Skeletal muscle tissue (tissue), 4 donors: Measurements from ENCODE around the gene TCF12. TPM values are rescaled to one million over a fixed set of nuclear protein-coding genes. Genes with fewer than 3 reads are reported as not detected.

ENCODE experiments used
- H3K27ac ChIP-seq: one replicate; pipeline ENCODE4 v1.7.0; 2013; ENCODE audit warnings: mild to moderate bottlenecking, low read depth, low read length, inconsistent platforms
- H3K27me3 ChIP-seq, 3 donors: one replicate each; pipeline ENCODE4 v1.7.0; 2013; ENCODE audit warnings: low read length in 3 of 3; ENCODE audit not compliant: control insufficient read depth in 3 of 3, insufficient read depth in 3 of 3
- H3K36me3 ChIP-seq, 3 donors: one replicate each; pipeline ENCODE4 v1.7.0; 2013; ENCODE audit warnings: low read length in 3 of 3; ENCODE audit not compliant: control insufficient read depth in 3 of 3, insufficient read depth in 3 of 3
- H3K4me1 ChIP-seq, 3 donors: one replicate each; pipeline ENCODE4 v1.7.0; 2013; ENCODE audit warnings: low read length in 3 of 3, mild to moderate bottlenecking in 3 of 3; ENCODE audit not compliant: control insufficient read depth in 3 of 3, insufficient read depth in 3 of 3
- H3K4me3 ChIP-seq, 3 donors: one replicate each; pipeline ENCODE4 v1.7.0; 2013; ENCODE audit warnings: low read length in 3 of 3
- H3K9ac ChIP-seq, 3 donors: one replicate each; pipeline ENCODE4 v1.7.0; 2013; ENCODE audit warnings: low read length in 3 of 3, mild to moderate bottlenecking in 3 of 3, moderate library complexity in 2 of 3, low read depth in 1 of 3
- H3K9me3 ChIP-seq, 3 donors: one replicate each; pipeline ENCODE4 v1.7.0; 2013; ENCODE audit warnings: low read length in 3 of 3; ENCODE audit not compliant: control insufficient read depth in 3 of 3
- total RNA-seq: library from RNA; depleted of rRNA; stranded (reverse); fragments of >200 nt; gene quantifications from one replicate; pipeline ENCODE4 v1.2.3, GENCODE V29; 2014
- donor health status: Osteomylitis.

TCF12 gene
- total RNA-seq, 1 donor from 2014 or later = 136 TPM

GRCh38 chr15:57218826-57219576 is 300.6 kb downstream of the TCF12 start:
- Histone ChIP-seq H3K4me1 (peaks cover 2 to 20% (median 4%) of the 10 kb centered on the region in 3 donors), H3K27me3 (no peaks in the 10 kb centered on the region), H3K9ac (no peak overlapping the region), H3K36me3 (no peaks in the 10 kb centered on the region), H3K27ac (no peak overlapping the region), H3K9me3 (no peaks in the 10 kb centered on the region), H3K4me3 (peak overlapping the region in 2 of 3 donors; percentile 8 to 44)

- peaks cover 2 to 18% (median 4%) of the 10 kb centered on the region in 3 donors for H3K4me1 ChIP-seq
- H3K9me3 ChIP-seq = no peaks in the 10 kb centered on the region
Observed at GRCh38 chr15:57220205-57220604, 301.8 kb downstream of the TCF12 start.

GRCh38 chr15:57221134-57221533 is 302.7 kb downstream of the TCF12 start:
- Histone ChIP-seq H3K27me3 (no peaks in the 10 kb centered on the region), H3K9me3 (no peaks in the 10 kb centered on the region), H3K27ac (no peak overlapping the region), H3K36me3 (no peaks in the 10 kb centered on the region), H3K9ac (no peak overlapping the region), H3K4me1 (peaks cover 1 to 15% (median 4%) of the 10 kb centered on the region in 3 donors), H3K4me3 (no peak overlapping the region)

More at GRCh38 chr15:57220205-57220604, 301.8 kb downstream of the TCF12 start:
- H3K36me3 ChIP-seq = no peaks in the 10 kb centered on the region
- no peak overlapping the region for H3K9ac ChIP-seq
- H3K27ac ChIP-seq = no peak overlapping the region
- H3K4me3 ChIP-seq = no peak overlapping the region
- H3K27me3 ChIP-seq = no peaks in the 10 kb centered on the region

GRCh38 chr15:57223345-57223744 is 304.9 kb downstream of the TCF12 start:
- Histone ChIP-seq H3K4me3 (no peak overlapping the region), H3K4me1 (peaks cover 0 to 11% (median 0%) of the 10 kb centered on the region in 3 donors), H3K9ac (no peak overlapping the region), H3K27me3 (no peaks in the 10 kb centered on the region), H3K27ac (no peak overlapping the region), H3K9me3 (no peaks in the 10 kb centered on the region), H3K36me3 (no peaks in the 10 kb centered on the region)

DNA sequence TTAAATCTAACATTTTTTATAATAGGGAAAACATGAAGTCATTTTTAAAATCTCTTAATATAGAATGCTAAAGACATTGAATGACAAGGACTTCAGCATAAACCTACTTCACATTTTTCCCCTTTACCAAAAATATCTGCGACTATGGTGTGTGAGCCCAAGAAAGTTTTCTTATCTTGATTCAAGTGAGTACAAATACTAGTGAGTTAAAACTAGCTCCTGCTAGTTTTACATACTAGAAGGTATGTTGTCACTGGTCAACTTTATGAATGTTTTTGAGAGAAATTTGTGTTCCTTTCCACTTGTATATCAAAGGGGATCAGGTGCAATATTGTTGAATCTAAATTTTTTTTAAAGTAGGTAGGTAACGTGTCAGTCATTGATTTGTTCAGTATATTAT is 305.4 kb downstream of the TCF12 start:
- H3K4me3 ChIP-seq = no peak overlapping the region
- H3K9ac ChIP-seq = no peak overlapping the region
- no peaks in the 10 kb centered on the region for H3K36me3 ChIP-seq
- no peaks in the 10 kb centered on the region for H3K27me3 ChIP-seq
- H3K9me3 ChIP-seq = no peaks in the 10 kb centered on the region
- no peak overlapping the region for H3K27ac ChIP-seq
- H3K4me1 ChIP-seq = peaks cover 0 to 10% (median 0%) of the 10 kb centered on the region in 3 donors

- H3K4me1 ChIP-seq = peaks cover 0 to 9% (median 0%) of the 10 kb centered on the region in 3 donors
- no peaks in the 10 kb centered on the region for H3K36me3 ChIP-seq
- H3K9ac ChIP-seq = no peak overlapping the region
- H3K4me3 ChIP-seq = no peak overlapping the region
- no peak overlapping the region for H3K27ac ChIP-seq
- no peaks in the 10 kb centered on the region for H3K27me3 ChIP-seq
- no peaks in the 10 kb centered on the region for H3K9me3 ChIP-seq
Observed at GRCh38 chr15:57224664-57225063, 306.2 kb downstream of the TCF12 start.

- H3K27me3 ChIP-seq = no peaks in the 10 kb centered on the region
- no peaks in the 10 kb centered on the region for H3K9me3 ChIP-seq
- peaks cover 0 to 9% (median 0%) of the 10 kb centered on the region in 3 donors for H3K4me1 ChIP-seq
- no peak overlapping the region for H3K4me3 ChIP-seq
- peaks cover 0 to 1% (median under 1%) of the 10 kb centered on the region in 3 donors for H3K36me3 ChIP-seq
- no peak overlapping the region for H3K27ac ChIP-seq
- H3K9ac ChIP-seq = no peak overlapping the region
Observed at GRCh38 chr15:57227166-57227565, 308.7 kb downstream of the TCF12 start.

DNA sequence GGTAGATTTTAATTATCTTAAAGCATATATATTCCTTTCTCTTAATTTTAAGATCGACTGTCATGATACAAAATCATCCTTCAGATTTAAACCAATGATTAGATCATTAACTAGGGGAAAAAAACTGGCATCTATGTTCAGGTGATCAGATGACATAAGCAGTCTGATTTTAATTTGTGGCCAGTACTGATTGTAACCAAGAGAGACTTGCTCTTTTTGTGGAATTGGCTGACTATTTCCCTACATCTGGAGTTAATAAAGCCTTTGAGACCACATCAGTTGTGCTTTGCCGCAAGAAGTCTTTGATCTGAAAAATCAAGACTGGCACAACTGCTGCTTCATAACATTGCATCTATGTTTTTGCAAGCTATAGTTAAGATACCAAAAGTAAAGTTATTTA is 309.5 kb downstream of the TCF12 start:
- Histone ChIP-seq H3K27ac (no peak overlapping the region), H3K9ac (no peak overlapping the region)

DNA sequence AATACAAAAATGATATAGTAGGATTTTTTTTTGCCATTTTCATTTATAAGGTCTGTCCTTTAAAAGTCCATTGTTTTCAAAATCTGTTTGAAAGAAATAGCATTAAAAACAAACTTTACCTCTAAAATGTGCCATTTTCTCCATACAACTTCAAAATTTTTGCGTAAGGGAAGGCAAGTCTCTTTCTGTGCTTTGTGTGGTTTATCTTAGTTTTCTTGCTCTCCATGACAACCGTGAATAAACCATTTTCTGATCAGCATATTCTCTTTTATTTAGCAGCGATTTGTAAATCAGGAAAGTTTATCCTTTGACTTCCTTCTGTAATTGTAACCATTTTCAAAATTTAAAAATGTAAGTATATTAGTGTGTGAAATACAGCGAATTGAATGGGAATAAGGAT is 310.0 kb downstream of the TCF12 start:
- H3K4me3 ChIP-seq = no peak overlapping the region
- H3K36me3 ChIP-seq = peaks cover 2 to 10% (median 7%) of the 10 kb centered on the region in 3 donors
- no peak overlapping the region for H3K27ac ChIP-seq
- H3K9me3 ChIP-seq = no peaks in the 10 kb centered on the region
- no peak overlapping the region for H3K9ac ChIP-seq
- peaks cover 0 to 6% (median 0%) of the 10 kb centered on the region in 3 donors for H3K4me1 ChIP-seq
- H3K27me3 ChIP-seq = no peaks in the 10 kb centered on the region

More for the DNA sequence above, 309.5 kb downstream of the TCF12 start:
- Histone ChIP-seq H3K4me3 (no peak overlapping the region), H3K9me3 (no peaks in the 10 kb centered on the region), H3K27me3 (no peaks in the 10 kb centered on the region), H3K4me1 (peaks cover 0 to 9% (median 0%) of the 10 kb centered on the region in 3 donors), H3K36me3 (peaks cover 2 to 7% (median 6%) of the 10 kb centered on the region in 3 donors)

- no peaks in the 10 kb centered on the region for H3K9me3 ChIP-seq
Observed at GRCh38 chr15:57229051-57229450, 310.6 kb downstream of the TCF12 start.

More at GRCh38 chr15:57229051-57229450, 310.6 kb downstream of the TCF12 start:
- Histone ChIP-seq H3K4me3 (no peak overlapping the region), H3K9ac (no peak overlapping the region), H3K27me3 (no peaks in the 10 kb centered on the region), H3K4me1 (peaks cover 0 to 6% (median 0%) of the 10 kb centered on the region in 3 donors), H3K36me3 (peaks cover 4 to 15% (median 13%) of the 10 kb centered on the region in 3 donors), H3K27ac (no peak overlapping the region)
